Measurements from ENCODE around the gene MEN1.
A peak's percentile ranks its signal among the peaks of the same experiment; 100 is the strongest.
"Not testable (repeated sequence)": the region's sequence is repeated elsewhere in the genome, so short reads cannot be mapped to it uniquely, and the experiment has no call there.

Gene MEN1

DNA sequence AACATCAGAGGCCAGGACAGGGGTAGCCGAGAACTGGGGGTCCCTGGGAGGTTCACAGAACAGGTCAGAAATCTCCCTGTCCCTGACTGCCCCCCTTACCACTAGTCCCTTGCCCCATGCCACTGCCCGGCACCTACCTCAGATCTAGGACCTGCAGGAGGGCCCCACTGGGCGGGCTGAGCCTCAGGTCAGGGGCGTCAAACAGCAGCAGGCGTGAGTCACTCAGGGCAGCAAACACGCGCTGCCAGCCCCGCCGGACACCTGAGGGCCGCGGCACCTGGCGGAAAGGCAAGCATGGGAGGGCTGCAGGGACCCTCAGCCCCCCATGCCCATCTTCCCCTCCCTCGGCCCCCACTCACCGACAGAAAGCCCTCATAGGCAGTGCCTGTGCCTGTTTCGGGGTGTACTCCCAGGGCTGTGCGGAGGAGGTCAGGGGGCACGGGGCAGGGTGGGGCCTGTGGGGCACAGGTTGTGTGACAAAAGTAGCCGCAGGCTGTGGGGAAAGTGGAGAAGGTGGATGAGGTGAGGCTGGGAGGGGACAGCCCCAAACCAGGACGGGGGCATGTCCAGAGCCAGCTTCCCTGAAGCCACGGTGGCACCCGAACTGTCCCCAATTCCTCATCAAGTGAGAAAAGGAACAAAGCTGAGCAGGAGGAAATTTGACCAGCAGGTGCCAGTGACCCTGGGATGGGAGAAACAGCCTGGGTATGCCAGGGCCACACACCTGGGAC lies 22.3 kb upstream of the MEN1 start:
- no peak for DNase-seq (ENCODE audit: low read depth in 2 of 2)

DNA sequence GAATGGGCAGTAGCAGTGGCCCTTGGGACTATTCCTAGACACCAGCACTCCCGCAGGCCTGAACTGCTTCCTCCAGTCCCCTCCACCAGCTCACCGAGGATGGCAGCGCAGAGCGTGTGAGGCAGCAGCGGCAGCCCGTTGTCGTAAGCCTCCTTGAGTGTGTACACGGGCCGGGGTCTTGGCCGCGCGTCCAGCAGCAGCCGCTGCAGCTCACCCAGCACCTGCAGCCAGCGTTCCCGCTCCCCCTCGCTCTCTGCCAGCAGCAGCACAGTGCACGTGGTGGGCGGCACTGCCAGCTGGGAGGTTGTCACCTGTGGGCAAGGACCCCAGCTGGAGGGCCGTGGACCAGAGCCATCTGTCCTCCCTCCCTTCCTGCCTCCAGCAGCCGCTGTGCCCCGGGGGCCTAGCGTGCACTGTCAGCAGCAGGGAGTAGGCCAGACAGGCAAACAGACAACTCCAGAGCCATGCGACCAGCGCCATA lies 21.1 kb upstream of the MEN1 start:
- DNase-seq (ENCODE audit: low read depth in 2 of 2) = no peak

DNA sequence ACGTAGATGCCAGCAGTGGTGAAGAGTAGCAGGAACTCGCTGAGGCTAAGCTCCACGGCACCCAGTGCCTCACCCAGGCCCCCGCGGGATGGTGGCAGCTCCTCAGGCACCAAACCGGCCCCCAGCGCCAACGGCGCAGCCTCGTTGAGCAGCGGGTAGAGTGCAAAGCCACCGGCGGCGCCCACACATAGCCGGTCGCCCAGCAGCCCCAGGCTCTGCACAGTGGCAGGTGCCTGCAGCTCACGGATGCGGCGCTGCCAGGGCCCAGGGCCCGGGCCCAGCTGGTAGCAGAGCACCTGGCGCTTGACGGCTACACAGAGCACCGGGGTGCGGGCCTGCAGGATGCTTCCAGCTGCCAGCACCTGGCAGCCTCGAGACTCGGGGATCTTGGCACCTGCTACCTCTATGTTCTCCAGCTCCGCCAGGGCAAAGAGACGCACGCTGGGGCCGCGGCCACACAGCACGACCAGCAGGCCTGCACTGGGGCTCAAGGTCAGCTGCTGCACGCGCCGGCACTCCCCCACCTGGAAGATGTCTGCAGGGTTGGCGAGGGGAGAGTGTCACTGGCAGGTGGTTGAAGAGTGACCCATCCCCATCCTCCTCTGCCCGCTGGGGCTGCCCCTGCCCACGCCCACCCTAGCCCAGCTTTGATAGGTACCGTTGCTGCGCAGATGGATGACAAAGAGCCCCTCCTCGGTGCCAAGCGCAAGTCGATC lies 19.3 kb upstream of the MEN1 start:
- no peak for DNase-seq (ENCODE audit: low read depth in 2 of 2)

DNA sequence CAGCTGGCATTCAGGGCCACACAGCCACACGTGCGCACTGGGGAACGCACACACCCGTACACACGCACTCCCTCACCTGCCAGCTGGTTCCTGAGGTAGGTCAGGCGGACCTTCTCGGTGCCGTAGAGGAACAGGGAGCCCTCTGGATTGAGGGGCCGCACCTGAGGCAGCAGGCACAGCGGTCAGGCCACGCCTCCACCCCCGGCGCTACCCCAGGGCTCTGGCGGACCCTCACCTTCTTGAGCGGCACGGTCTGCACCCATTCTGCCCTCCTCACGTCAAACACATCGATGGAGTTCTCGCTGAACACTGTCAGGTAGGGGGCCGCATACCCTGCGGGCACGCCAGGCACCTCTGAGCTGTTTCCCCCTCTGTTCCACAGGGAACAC lies 17.1 kb upstream of the MEN1 start:
- no peak for DNase-seq (ENCODE audit: low read depth in 2 of 2)

DNA sequence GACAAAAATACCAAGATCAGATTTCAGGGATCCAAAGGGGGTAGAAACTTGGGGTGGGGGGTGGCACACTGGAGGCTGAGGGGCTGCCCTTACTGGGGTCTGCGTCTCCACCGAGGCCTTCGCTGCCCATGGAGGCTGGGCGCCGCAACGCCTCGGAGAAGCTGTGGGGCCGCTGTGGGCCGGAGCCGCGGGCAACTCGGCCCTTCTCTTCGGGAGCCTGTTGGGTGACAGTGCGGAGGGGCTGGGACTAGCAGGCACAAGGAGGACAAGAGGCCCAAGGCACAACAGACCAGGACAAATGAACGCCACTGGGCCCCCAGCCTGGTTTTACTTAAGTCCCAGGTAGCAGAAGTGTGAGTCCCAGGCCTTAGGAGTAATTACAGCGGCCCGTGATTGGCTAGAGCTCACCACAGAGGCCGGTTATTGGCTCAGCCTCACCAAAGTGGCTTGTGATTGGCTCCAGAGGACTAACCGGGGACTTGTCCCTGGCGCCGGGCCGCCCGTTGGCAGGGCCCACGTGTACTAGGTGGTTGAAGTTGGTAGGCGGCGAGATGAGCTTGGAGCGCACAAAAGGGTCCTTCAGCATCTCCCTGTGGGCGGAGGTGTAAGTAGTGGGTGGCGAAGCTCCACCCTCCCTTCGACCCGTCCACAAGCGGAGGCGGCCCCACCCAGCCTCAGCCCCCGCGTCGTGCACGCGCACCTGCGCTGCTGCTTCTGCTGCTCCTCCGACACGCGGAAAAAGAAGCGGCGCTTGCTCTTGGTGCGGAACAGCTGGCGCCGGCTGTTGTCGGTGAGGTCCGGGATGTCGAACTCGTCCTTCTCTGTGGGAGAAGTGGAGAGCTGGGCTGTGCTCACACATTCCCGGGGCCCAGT lies 16.5 kb upstream of the MEN1 start:
- no peak for DNase-seq (ENCODE audit: low read depth in 2 of 2)

DNA sequence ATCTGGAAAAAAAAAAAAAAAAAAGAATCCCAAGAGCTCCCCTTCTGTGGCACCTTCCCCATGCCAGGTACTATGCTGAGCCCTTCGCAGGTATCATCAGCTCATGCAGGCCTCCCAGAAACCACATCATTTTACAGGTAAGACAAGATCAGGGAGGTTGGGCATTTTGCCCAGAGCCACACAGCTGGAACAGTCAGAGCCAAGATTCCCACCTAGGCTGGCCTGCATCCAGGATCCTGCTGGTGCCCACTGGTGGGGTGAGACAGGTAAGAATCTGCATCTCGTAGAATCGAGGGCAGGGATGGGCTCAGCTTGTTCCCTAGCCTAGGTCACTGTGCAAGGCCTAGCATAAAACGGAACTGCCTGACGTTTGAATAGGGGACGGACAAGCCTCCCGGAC lies 15.7 kb upstream of the MEN1 start:
- no peak for DNase-seq (ENCODE audit: low read depth in 2 of 2)

DNA sequence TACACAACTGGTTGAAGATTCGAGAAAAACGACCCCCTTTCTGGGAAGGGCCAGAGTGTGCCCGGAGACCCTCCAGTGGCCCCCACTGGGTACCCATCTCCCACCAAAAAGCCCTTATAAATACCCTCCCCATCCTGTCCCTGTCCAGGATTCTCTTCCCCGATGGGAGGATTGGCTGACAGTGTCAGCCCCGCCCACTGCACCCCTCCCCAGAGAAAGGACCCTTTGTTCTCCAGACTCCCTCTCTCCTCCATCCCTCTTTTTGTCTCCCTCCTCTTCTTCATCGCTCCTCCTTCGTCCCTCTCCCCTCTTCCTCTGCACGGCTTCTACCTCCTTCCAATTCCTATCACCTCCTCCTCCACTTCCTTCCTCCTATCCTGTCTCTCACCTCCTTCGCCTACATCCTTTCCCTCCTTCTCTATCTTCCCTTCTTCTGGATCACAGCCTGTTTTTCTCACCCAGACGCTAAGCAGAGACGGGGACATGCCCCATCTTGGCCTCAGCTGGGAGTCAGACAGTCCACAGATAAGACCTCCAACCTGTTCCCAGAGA lies 13.3 kb upstream of the MEN1 start:
- no peak for DNase-seq (ENCODE audit: low read depth in 2 of 2)

DNA sequence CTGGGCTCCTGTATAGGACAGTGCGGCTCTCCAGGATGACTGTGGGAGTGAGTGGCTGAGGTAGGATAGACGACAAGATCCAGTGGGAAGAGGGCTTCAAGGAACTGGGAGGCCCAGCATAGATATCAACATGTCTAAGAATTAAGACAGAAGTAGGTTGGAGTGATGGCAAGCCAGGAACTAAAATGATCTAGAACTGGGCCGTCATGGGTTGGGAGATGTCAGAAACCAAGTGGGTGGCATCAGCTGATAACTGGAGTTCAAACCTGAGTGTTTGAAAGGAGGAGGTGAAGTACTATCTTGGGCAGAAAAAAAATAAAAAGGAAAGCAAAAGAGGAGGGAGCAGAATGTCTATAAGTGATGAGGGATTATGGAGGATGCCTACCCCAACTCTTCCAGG lies 7.1 kb upstream of the MEN1 start:
- no peak for DNase-seq (ENCODE audit: low read depth in 2 of 2)

DNA sequence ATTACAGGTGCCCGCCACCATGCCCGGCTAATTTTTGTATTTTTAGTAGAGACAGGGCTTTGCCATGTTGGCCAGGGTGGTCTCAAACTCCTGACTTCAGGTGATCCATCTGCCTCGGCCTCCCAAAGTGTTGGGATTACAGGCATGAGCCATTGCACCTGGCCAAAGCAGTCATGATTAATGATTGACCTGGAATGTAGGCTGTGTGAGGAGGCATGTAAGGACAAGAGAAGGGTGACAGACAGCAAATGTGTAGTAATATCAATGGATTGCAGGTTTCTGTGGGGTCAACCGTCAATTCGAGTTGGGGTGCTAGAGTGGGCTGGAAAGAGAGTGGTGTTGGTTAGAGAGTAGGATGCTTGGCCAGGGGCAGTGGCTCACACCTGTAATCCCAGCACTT lies 5.1 kb upstream of the MEN1 start:
- DNase-seq (ENCODE audit: low read depth in 2 of 2) = not testable (repeated sequence)

DNA sequence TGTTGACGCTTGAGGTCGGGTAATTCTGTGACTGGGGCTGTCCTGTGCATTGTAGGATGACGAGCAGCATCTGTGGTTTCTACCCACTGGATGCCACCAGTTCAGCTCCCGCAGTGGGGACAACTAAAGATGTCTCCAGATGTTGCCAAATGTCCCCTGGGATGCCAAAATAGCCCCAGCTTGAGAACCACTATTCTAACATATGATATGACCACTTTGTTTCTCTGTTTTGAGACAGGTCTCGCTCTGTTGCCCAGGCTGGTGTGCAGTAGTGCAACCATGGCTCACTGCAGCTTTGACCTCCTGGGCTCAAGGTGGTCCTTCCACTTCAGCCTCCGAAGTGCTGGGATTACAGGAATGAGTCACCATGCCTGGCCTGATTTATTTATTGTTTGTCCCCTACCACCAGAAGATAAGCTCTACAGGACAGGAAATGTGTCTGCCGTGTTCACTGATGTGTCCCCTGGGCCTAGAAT lies 4.4 kb upstream of the MEN1 start:
- DNase-seq (ENCODE audit: low read depth in 2 of 2) = no peak

DNA sequence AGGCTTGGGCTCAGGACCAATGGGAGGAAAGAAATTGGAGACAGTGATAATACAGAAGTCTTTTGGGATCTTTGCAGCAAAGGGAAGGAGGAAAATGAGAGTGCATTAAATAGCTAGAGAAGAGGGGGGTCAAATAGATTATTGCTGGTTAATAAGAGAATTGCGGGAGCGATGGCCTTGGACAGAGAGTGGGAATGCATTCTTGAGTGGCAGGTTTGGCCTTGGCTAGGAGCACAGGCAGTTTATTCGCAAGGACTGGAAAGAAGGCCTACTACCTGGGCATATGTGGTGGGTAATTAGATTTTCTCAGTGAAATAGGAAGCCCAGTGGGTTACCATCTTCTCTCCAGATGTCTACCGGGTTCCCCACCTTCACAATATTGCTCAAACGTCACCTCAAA lies 3.5 kb upstream of the MEN1 start:
- no peak for DNase-seq (ENCODE audit: low read depth in 2 of 2)

DNA sequence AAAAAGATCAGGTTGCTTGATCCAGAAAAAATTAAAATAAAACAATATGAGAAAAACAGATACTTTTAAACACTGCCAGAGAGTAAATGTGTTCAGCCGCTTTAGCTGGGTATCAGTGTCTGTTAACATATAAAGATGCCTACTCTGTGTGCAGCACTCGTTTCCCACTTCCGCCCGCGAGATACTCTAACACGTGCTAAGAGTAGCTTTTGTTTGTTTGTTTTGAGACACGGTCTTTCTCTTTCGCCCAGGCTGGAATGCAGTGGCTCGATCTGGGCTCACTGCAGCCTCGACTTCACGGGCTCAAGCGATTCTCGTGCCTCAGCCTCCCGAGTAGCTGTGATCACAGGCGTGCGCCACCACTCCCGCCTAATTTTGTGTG lies 531 bp upstream of the MEN1 start:
- DNase-seq (ENCODE audit: low read depth in 2 of 2) = no peak

DNA sequence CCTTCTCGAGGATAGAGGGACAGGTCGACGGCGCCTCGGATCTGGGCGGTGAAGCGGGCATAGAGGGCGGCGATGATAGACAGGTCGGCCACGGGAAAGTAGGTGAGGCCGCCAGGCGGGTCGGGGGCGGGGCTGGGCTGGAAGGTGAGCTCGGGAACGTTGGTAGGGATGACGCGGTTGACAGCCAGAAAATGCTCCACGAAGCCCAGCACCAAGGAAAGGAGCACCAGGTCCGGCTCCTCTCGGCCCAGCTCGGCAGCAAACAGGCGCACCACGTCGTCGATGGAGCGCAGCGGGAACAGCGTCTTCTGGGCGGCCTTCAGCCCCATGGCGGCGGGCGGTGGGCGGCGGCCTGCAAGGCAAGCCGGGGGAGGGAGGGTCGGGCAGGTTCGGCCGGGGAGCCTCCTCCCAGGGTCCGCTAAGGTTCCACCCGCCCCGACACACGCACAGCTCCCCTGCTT lies 540 bp downstream of the MEN1 start:
- no peak for DNase-seq (ENCODE audit: low read depth in 2 of 2)

DNA sequence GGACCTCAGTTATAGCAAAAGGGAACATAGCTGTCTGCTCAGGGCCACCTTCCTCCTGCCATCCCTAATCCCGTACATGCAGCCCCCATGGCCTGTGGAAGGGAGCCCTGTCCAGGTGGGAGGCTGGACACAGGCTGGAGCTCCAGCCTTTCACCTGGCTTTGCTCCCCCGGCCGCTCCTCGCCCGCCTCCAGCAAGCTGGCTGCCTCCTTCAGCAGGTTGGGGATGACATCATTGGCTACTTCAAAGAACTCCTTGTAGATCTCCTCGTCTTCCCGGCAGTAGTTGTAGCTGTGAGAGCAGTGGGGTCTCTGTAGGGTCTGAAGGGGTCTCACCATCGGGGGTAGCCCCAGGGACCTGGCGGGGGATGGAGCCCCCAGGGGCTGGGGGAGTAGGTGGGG lies 4.9 kb downstream of the MEN1 start:
- no peak for DNase-seq (ENCODE audit: low read depth in 2 of 2)

DNA sequence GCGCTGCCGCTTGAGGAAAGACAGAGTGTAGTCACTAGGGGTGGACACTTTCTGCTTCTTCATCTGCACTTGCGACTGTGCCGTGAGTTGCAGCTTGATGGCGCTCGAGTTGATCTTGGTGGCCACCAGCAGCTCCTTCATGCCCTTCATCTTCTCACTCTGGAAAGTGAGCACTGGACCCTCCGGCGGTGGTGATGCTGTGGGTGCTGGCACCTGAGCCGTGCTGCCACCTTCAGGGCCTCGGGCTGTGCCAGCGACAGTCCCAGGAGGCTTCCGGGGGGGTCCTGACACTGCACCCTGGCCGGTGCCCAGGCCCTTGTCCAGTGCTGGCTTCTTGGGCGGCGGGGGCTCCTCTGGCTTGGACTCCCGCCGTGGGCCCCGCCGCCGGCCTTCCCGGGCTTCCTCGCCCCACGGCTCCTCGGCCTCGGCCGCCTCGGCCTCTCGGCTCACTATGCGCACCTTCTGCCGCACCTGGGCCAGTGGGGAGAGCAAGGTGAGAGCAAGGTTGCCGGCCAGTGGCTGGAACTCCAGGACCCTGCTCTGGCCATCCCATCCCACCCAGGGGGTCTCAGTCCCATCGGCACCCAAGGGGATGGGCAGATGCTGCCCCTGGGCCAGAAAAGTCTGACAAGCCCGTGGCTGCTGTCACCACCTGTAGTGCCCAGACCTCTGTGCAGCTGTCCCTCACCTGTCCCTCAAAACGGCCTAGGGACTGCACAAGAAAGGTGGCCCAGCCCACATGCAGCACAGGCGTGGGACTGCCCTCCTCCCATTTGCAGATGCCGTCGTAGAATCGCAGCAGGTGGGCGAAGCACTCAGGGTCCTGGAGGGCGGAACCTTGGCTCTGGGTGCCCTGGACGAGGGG lies 5.8 kb downstream of the MEN1 start:
- DNase-seq (ENCODE audit: low read depth in 2 of 2) = no peak

DNA sequence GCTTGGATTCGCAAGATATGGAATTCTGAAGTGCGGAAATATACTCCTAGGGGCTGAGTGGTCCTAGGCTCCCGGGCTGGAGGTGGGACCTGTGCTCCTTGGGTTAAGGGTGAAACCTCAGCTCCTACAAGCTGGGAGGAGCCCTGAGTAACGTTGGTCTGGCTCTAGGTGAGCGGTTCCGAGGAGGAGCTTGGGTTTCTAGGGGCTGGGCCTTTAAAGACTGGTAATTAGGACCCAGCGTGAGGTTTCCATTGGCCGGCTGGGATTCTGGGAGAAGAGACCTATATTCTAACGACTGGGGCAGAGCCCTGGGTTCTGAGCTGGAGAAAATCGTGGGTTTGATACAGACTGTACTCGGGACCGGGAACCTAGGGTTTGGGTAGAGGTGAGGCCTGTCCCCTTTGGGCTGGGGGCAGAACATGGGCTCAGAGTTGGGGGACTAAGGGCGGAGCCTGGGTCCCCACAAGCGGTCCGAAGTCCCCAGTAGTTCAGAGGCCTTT lies 6.5 kb downstream of the MEN1 start:
- no peak for DNase-seq (ENCODE audit: low read depth in 2 of 2)

DNA sequence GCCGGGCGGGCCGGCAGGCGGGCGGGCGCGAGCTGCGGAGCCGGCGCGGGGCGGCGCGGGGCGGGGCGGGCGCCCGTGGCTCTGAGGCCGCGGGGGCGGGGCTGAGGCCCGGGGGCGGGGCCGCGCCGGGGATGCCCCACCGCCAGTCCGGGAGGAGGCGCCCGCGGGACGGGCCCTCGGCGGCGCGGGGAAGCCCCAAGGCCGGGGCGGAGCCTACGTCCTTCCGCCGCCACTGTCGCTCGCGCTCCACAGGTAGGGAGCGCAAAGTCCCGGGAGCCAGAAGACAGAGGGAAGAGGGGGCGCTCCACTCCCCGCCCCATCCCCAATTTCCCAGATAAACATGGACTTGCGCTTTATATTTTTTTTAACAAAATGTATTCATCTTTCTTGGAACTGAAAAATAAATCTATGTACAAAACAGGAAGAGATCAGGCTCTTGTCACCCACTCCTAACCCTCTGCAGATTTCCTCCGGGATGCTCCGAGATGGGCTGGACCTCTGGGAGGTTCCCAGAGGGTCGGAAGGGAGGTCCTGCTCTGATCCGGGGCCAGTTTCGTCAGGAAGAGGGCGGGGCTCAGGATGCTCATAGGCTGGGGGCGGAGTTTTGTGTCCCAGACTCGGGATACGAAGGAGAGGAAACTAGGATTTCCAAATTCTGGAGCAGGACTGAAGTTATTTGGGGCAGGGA lies 7.0 kb downstream of the MEN1 start, which contains the start of gene MAP4K2:
TSS of gene MAP4K2 (minus strand) at position 57 of the 688 bp plus-strand sequence. CDS start 65 bp downstream, outside the sequence.
- peak; percentile 81 to 83 for DNase-seq (ENCODE audit: low read depth in 2 of 2)

DNA sequence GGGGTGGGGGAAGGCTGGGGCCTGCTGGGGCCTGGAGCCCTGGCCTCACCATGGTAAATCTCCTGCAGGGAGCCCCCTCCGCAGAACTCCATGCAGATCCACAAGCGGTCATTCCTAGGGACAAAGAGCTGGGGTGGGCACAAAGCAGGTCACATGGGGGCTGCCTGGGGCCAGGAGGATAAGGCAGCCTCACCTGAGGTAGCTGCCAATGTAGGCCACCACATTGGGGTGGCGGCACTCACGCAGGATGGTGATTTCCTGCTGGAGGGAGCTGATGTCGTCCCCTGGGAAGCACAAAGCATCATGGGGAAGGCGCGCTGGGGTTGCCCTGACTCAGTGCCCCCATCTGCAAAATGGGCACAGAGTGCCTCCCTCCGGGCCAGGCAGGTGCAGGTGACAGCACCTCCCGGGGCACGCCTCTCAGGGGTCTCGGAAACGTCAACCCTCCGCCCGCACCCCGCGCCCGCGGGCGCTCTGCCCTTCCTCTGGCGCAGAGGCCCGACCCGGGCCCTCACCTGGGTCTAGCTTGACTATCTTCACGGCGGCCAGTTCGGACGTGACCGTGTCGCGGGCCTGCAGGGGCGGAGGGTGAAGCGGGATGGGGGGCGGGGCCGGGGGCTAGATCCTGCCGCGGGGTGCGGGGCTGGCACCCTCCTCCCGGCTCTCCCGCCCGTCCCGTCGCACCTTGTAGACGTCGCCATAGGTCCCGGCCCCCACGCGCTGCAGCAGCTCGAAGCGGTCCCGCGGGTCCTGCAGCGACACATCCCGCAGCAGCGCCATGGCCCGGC lies 7.8 kb downstream of the MEN1 start:
- DNase-seq (ENCODE audit: low read depth in 2 of 2) = peak in 1 of 2 donors; percentile 21

Data from stimulated activated CD8-positive, alpha-beta memory T cell treated with anti-CD3 and anti-CD28 coated beads, Interleukin-15, amount 100 ng/mL, for 48 hours (primary cell).